ENCODE data around the gene TIMM13. TPM values are rescaled to one million over a fixed set of nuclear protein-coding genes. Genes with fewer than 3 reads are reported as not detected.

Gene TIMM13
- total RNA-seq, 1 donor from 2014 or later: 132 TPM

GRCh38 chr19:2436926-2437325, 9.5 kb upstream of the TIMM13 start:
- H3K4me3 Mint-ChIP-seq: no peak overlapping the region
- no peaks in the 10 kb centered on the region for H3K4me1 Mint-ChIP-seq (ENCODE audit: unreplicated experiment)
- peaks cover 4% of the 10 kb centered on the region for H3K36me3 Mint-ChIP-seq
- H3K27ac Mint-ChIP-seq: no peak overlapping the region
- TF ChIP-seq CTCF (conservative IDR thresholded peaks at IDR 0.05): no peak
- no peaks in the 10 kb centered on the region for H3K27me3 Mint-ChIP-seq
- DNase-seq (ENCODE audit: extremely low spot score, unreplicated experiment): no peak
- no peaks in the 10 kb centered on the region for H3K9me3 Mint-ChIP-seq

- no peak overlapping the region for H3K27ac Mint-ChIP-seq
- no peak for DNase-seq (ENCODE audit: extremely low spot score, unreplicated experiment)
- peaks cover 4% of the 10 kb centered on the region for H3K36me3 Mint-ChIP-seq
- no peak for TF ChIP-seq CTCF (conservative IDR thresholded peaks at IDR 0.05)
- H3K9me3 Mint-ChIP-seq: no peaks in the 10 kb centered on the region
- no peaks in the 10 kb centered on the region for H3K27me3 Mint-ChIP-seq
- no peaks in the 10 kb centered on the region for H3K4me1 Mint-ChIP-seq (ENCODE audit: unreplicated experiment)
- no peak overlapping the region for H3K4me3 Mint-ChIP-seq
Measured at GRCh38 chr19:2436384-2436783, 9.0 kb upstream of the TIMM13 start.

GRCh38 chr19:2434721-2435265, 7.4 kb upstream of the TIMM13 start:
- H3K4me3 Mint-ChIP-seq: no peak overlapping the region
- no peaks in the 10 kb centered on the region for H3K9me3 Mint-ChIP-seq
- DNase-seq (ENCODE audit: extremely low spot score, unreplicated experiment): no peak
- H3K4me1 Mint-ChIP-seq (ENCODE audit: unreplicated experiment): no peaks in the 10 kb centered on the region
- H3K27ac Mint-ChIP-seq: no peak overlapping the region
- TF ChIP-seq CTCF (conservative IDR thresholded peaks at IDR 0.05): no peak
- no peaks in the 10 kb centered on the region for H3K27me3 Mint-ChIP-seq
- H3K36me3 Mint-ChIP-seq: no peaks in the 10 kb centered on the region

- Mint-ChIP-seq H3K4me1 (ENCODE audit: unreplicated experiment) (no peaks in the 10 kb centered on the region), H3K4me3 (no peak overlapping the region), H3K9me3 (no peaks in the 10 kb centered on the region), H3K27ac (no peak overlapping the region), H3K36me3 (no peaks in the 10 kb centered on the region), H3K27me3 (no peaks in the 10 kb centered on the region)
- TF ChIP-seq CTCF (conservative IDR thresholded peaks at IDR 0.05): no peak
- no peak for DNase-seq (ENCODE audit: extremely low spot score, unreplicated experiment)
Measured at GRCh38 chr19:2434267-2434666, 6.9 kb upstream of the TIMM13 start.

GRCh38 chr19:2433854-2434253, 6.5 kb upstream of the TIMM13 start:
- Mint-ChIP-seq H3K4me3 (no peak overlapping the region), H3K27ac (no peak overlapping the region), H3K36me3 (no peaks in the 10 kb centered on the region), H3K4me1 (ENCODE audit: unreplicated experiment) (no peaks in the 10 kb centered on the region), H3K27me3 (no peaks in the 10 kb centered on the region), H3K9me3 (no peaks in the 10 kb centered on the region)
- DNase-seq (ENCODE audit: extremely low spot score, unreplicated experiment): no peak
- no peak for TF ChIP-seq CTCF (conservative IDR thresholded peaks at IDR 0.05)
